ENCODE data around the gene CDK2AP2. TPM values are rescaled to one million over a fixed set of nuclear protein-coding genes. Genes with fewer than 3 reads are reported as not detected.
"Not testable (repeated sequence)": the region's sequence is repeated elsewhere in the genome, so short reads cannot be mapped to it uniquely, and the experiment has no call there.

The CDK2AP2 gene
- total and polyA plus RNA-seq, 2 donors (not counting 1 experiment from before 2014, with no cell fraction given) = 62.7 to 112 TPM

GRCh38 chr11:67482275-67482826 is 25.6 kb downstream of the CDK2AP2 start:
- Histone ChIP-seq H3K9ac (ENCODE audit: low read length) (peak overlapping the region; percentile 71), H3K4me1 (ENCODE audit: control insufficient read depth in 2 of 2, insufficient read depth in 2 of 2, low read length in 2 of 2) (peaks cover 38 to 48% of the 10 kb centered on the region in 2 donors), H4K20me1 (ENCODE audit: control insufficient read depth, insufficient read depth, low read length, poor library complexity, severe bottlenecking) (peaks cover 28% of the 10 kb centered on the region), H2AFZ (ENCODE audit: insufficient read depth, low read depth, low read length, poor library complexity, severe bottlenecking) (peak overlapping the region; percentile 83), H3K4me3 (ENCODE audit: control extremely low read depth in 1 of 5, extremely low read depth in 1 of 5, insufficient read depth in 1 of 5, low read depth in 2 of 5, low read length in 4 of 5) (peak overlapping the region; percentile 56 to 99 (median 68)), H3K27ac (ENCODE audit: low read length in 2 of 2) (peak overlapping the region; percentile 75 to 79), H3K79me2 (ENCODE audit: control insufficient read depth, insufficient read depth, low read length) (peaks cover 35% of the 10 kb centered on the region), H3K27me3 (replicated peaks in 1 of 4; ENCODE audit: control extremely low read depth in 1 of 4, control insufficient read depth in 3 of 4, insufficient read depth in 4 of 4, low read length in 3 of 4) (no peaks in the 10 kb centered on the region), H3K4me2 (replicated peaks; ENCODE audit: low read depth, low read length, poor library complexity, severe bottlenecking) (peak overlapping the region; percentile 89), H3K9me3 (ENCODE audit: control extremely low read depth in 1 of 3, control insufficient read depth in 2 of 3, insufficient read depth in 1 of 3, low read length in 2 of 3) (no peaks in the 10 kb centered on the region), H3K36me3 (replicated peaks in 1 of 2; ENCODE audit: control extremely low read depth in 1 of 2, control insufficient read depth in 1 of 2, extremely low read depth in 1 of 2, insufficient read depth in 2 of 2, low read length in 1 of 2) (peaks cover 0 to 10% of the 10 kb centered on the region in 2 experiments)
- POLR2A ChIA-PET = interaction anchor here (0.8 to 4.9 kb wide), 12 partner anchors 9 to 194 kb away, joined by 3 to 53 read pairs (median 6); partner anchors contain the start of genes PITPNM1, POLD4, PPP1CA and PTPRCAP
- TF ChIP-seq CTCF (IDR thresholded peaks at IDR 0.05) (no peak), EZH2 (IDR thresholded peaks at IDR 0.05; ENCODE audit: borderline replicate concordance, insufficient read depth, low read depth, low read length, poor library complexity, severe bottlenecking) (no peak)
- Mint-ChIP-seq H3K9me3 (ENCODE audit: insufficient read depth) (no peaks in the 10 kb centered on the region), H3K27ac (peak overlapping the region; percentile 100), H3K4me1 (peaks cover 48% of the 10 kb centered on the region), H3K4me3 (peak overlapping the region; percentile 99), H3K27me3 (no peaks in the 10 kb centered on the region)
- DNase-seq (no peak), ATAC-seq (ENCODE audit: low read depth) (peak; percentile 7)
- WGBS (ENCODE audit: insufficient coverage) = 34% methylated on average over 9 of the region's 19 CpGs
- intact Hi-C loops (cut with micrococcal nuclease) = loop anchor here (1.0 to 2.0 kb wide), 5 partner anchors 23 to 206 kb away; partner anchors contain the start of genes PITPNM1, PTPRCAP and RPS6KB2
- CTCF ChIA-PET = interaction anchor here (0.7 to 4.0 kb wide), 11 partner anchors 9 to 131 kb away, joined by 3 to 19 read pairs (median 4); partner anchors contain the start of genes PPP1CA, RAD9A and TBC1D10C

GRCh38 chr11:67477344-67478050 is 30.5 kb downstream of the CDK2AP2 start:
- ATAC-seq (ENCODE audit: low read depth); H4K20me1 ChIP-seq (ENCODE audit: control insufficient read depth, insufficient read depth, low read length, poor library complexity, severe bottlenecking); H3K27me3 ChIP-seq (replicated peaks in 1 of 4; ENCODE audit: control extremely low read depth in 1 of 4, control insufficient read depth in 3 of 4, insufficient read depth in 4 of 4, low read length in 3 of 4); H3K4me3 ChIP-seq (ENCODE audit: control extremely low read depth in 1 of 5, extremely low read depth in 1 of 5, insufficient read depth in 1 of 5, low read depth in 2 of 5, low read length in 4 of 5); intact Hi-C loops (cut with micrococcal nuclease); H3K27me3 Mint-ChIP-seq; H3K4me2 ChIP-seq (replicated peaks; ENCODE audit: low read depth, low read length, poor library complexity, severe bottlenecking); H2AFZ ChIP-seq (ENCODE audit: insufficient read depth, low read depth, low read length, poor library complexity, severe bottlenecking); H3K4me3 Mint-ChIP-seq; H3K4me1 ChIP-seq (ENCODE audit: control insufficient read depth in 2 of 2, insufficient read depth in 2 of 2, low read length in 2 of 2); H3K9ac ChIP-seq (ENCODE audit: low read length); DNase-seq; H3K27ac ChIP-seq (ENCODE audit: low read length in 2 of 2); H3K4me1 Mint-ChIP-seq; H3K9me3 ChIP-seq (ENCODE audit: control extremely low read depth in 1 of 3, control insufficient read depth in 2 of 3, insufficient read depth in 1 of 3, low read length in 2 of 3); H3K27ac Mint-ChIP-seq; H3K9me3 Mint-ChIP-seq (ENCODE audit: insufficient read depth); H3K79me2 ChIP-seq (ENCODE audit: control insufficient read depth, insufficient read depth, low read length); H3K36me3 ChIP-seq (replicated peaks in 1 of 2; ENCODE audit: control extremely low read depth in 1 of 2, control insufficient read depth in 1 of 2, extremely low read depth in 1 of 2, insufficient read depth in 2 of 2, low read length in 1 of 2): not testable (repeated sequence)
- ChIA-PET CTCF (interaction anchor here (1.5 kb wide), 1 partner anchor 127 kb away, joined by 4 read pairs; no protein-coding TSS in a partner anchor), POLR2A (interaction anchor here (1.6 kb wide), 1 partner anchor 9 kb away, joined by 3 read pairs; the partner anchor contains the start of gene TMEM134)
- WGBS (ENCODE audit: insufficient coverage) = 100% methylated on average over 1 of the region's 16 CpGs

GRCh38 chr11:67476692-67477091 is 31.3 kb downstream of the CDK2AP2 start:
- H3K4me3 Mint-ChIP-seq; intact Hi-C loops (cut with micrococcal nuclease); H2AFZ ChIP-seq (ENCODE audit: insufficient read depth, low read depth, low read length, poor library complexity, severe bottlenecking); H3K9me3 Mint-ChIP-seq (ENCODE audit: insufficient read depth); ATAC-seq (ENCODE audit: low read depth); H3K27ac ChIP-seq (ENCODE audit: low read length in 2 of 2); H3K4me2 ChIP-seq (replicated peaks; ENCODE audit: low read depth, low read length, poor library complexity, severe bottlenecking); H3K79me2 ChIP-seq (ENCODE audit: control insufficient read depth, insufficient read depth, low read length); DNase-seq; H3K4me1 Mint-ChIP-seq; H3K36me3 ChIP-seq (replicated peaks in 1 of 2; ENCODE audit: control extremely low read depth in 1 of 2, control insufficient read depth in 1 of 2, extremely low read depth in 1 of 2, insufficient read depth in 2 of 2, low read length in 1 of 2); H3K9me3 ChIP-seq (ENCODE audit: control extremely low read depth in 1 of 3, control insufficient read depth in 2 of 3, insufficient read depth in 1 of 3, low read length in 2 of 3); H3K27me3 ChIP-seq (replicated peaks in 1 of 4; ENCODE audit: control extremely low read depth in 1 of 4, control insufficient read depth in 3 of 4, insufficient read depth in 4 of 4, low read length in 3 of 4); H3K4me1 ChIP-seq (ENCODE audit: control insufficient read depth in 2 of 2, insufficient read depth in 2 of 2, low read length in 2 of 2); H4K20me1 ChIP-seq (ENCODE audit: control insufficient read depth, insufficient read depth, low read length, poor library complexity, severe bottlenecking); H3K4me3 ChIP-seq (ENCODE audit: control extremely low read depth in 1 of 5, extremely low read depth in 1 of 5, insufficient read depth in 1 of 5, low read depth in 2 of 5, low read length in 4 of 5); H3K27me3 Mint-ChIP-seq; H3K9ac ChIP-seq (ENCODE audit: low read length): not testable (repeated sequence)
- ChIA-PET POLR2A (interaction anchor here (0.5 to 1.6 kb wide), 3 partner anchors 8 to 18 kb away, joined by 3 to 4 read pairs (median 3); partner anchors contain the start of gene TMEM134), CTCF (interaction anchor here (1.1 to 1.5 kb wide), 2 partner anchors 75 to 126 kb away, joined by 3 to 4 read pairs; partner anchors contain the start of gene PPP1CA)
- 92% methylated on average over 7 of the region's 10 CpGs for WGBS (ENCODE audit: insufficient coverage)
- peak overlapping the region; percentile 15 for H3K27ac Mint-ChIP-seq
